HK-2 (cell line): ENCODE data around the gene TSHZ2.
"Not testable (repeated sequence)": the region's sequence is repeated elsewhere in the genome, so short reads cannot be mapped to it uniquely, and the experiment has no call there.

Experiments used
- DNase-seq: peaks from one replicate; pipeline ENCODE4 v3.0.0-alpha.2; 2018; ENCODE audit not compliant: unreplicated experiment

Gene TSHZ2

DNA sequence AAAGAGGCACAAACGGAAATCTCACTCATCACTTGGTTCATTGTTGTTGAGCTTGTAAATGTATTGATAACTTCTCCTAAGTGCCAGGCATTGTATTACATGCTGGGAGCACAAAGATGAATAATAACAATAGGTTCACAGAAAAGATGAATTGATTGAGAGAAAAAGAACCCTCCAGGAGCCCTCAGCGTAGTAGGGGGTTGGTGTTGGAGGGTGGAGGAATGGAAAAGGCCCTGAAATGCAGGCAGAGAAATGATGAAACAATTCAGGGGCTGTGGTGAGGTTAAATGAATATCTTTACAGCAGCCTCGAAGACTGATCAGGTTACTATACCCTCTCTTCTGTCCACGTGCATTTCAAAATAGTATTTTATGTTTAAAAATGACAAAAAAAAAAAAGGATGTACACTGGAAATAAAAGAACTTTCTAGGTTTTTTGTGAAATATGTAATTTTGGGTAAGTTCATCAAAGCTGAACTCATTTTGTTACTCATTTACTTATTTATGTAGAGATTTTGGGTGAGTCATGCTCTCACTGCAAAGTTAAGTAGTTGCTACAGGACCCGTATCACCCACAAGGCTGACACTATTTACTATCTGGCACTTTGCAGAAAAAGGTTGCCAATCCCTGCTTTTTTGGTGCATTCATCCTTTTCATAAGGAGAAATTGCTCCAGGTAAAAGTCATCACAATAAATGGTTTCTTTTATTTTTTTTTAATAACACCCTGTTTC, 344.2 kb downstream of the TSHZ2 start:
- DNase-seq, result no peak

DNA sequence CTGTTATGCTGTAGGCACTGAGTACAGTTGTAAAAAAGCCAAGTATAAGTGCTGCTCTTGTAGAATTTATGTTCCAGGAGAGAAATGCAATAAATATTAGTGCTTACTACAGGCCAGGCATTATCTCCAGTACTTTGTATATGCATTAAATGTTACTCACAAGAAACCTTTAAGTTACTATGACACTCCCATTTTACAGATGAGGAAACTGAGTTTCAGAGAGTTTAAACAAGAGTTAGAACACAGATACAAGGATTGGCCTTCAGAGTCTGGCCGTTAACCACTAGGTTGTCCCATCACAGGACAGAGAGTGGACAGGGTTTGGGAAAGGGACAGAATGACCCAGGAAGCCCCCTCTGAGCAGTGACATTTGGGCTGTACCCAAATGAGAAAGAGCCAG, 347.0 kb downstream of the TSHZ2 start:
- DNase-seq, result no peak

DNA sequence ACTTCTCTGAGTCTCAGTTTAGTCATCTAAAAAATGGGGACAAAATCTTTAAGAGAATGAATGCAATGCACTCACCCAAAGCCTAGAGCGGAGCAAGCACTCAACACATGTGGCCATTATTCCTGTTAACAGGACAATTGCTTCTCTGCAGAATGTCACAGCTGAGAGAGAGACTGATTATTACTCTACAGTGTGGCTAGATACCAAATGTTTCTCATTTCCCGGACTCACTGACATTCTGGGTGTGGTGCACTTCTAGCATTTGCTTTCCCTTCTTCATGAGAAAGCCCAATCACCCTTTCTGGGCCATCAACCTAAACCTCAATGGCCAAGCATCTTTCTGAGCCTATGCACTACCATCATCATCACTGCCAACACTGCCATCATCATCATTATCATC, 347.6 kb downstream of the TSHZ2 start:
- DNase-seq, result no peak

DNA sequence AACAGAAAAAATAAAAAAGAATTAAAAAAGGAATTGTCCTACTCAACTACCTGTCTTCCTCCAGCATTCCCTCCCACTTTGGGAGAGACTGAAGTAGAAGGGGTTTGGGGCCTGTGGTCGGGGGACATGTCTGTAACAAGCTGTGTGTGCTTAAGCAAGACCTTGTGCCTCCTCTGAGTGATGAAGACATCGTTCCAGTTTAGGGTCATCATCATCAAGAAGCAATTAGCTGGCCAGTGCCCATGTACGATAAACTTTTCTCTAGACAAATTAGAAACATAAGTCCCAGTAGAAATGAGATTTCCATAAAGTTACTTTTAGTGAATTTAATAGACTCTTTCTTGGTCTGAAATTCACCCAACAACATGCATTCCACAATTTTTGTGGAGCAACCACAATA, 348.5 kb downstream of the TSHZ2 start:
- DNase-seq, result no peak

DNA sequence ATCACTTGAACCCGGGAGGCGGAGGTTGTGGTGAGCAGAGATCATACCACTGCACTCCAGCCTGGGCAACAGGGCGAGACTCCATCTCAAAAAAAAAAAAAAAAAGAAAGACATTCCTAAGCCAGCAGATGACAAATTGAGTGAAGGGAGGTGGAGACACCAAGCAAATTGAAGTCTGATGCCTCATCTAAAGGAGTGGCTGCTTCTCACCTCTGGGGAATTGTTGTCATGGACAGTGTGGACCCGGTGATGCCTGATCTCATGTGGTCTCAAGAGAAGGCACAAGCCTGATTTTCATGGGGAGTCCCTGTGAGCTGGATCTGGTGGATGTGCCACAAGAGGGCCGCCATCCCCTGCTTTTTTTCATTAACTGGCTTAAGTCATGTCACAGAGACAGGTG, 349.4 kb downstream of the TSHZ2 start:
- no peak for DNase-seq

DNA sequence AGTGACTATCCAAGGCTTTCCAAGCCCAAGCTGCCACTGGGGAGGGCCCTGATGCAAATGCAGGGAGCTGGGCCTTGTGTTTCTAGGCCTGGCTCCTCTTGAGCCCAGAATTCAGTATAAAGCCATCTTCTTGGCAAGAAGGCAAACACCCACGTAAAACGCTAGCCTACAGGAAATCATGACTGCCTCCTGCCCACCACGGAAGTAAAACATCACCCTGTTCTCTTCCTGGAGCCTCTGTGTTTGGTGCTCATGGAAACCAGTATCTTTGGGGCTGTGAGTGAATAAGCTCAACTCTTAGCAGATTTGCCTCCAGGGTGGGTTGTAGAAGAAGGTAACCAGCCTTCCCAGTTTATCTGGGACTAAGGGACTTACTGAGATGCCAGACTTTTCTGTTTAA, 350.5 kb downstream of the TSHZ2 start:
- no peak for DNase-seq

DNA sequence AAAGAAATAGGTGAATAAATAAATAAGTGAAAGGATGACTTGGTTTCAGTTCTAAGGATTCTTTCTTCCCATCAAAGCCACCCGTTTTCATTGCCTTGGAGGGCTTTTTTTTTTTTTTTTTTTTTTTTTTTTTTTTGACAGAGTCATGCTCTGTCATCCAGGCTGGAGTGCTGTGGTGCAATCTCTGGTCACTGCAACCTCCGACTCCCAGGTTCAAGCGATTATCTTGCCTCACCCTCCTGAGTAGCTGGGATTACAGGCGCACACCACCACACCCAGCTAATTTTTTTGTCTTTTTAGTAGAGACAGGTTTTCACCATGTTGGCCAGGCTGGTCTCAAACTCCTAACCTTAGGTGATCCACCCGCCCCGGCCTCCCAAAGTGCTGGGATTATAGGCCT, 351.3 kb downstream of the TSHZ2 start:
- DNase-seq, result not testable (repeated sequence)

DNA sequence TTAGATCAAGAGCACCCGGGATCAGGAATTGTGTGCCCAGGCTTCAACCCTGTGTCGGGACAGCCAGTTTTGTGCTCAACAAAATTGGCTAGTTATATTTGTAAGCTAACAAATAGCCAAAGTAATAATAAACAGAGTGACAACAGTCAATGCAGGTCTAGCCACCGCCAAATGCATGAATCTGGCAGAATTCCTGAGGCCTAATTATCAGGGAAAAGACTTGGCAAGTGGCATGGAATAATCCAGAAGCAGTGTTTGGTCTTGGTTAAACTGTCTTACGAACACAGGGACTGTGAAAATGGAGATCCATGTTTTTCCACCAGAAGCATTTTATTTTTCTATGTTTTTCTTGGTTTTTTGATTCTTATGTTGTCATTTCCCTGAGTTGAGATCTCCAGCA, 352.7 kb downstream of the TSHZ2 start:
- no peak for DNase-seq

DNA sequence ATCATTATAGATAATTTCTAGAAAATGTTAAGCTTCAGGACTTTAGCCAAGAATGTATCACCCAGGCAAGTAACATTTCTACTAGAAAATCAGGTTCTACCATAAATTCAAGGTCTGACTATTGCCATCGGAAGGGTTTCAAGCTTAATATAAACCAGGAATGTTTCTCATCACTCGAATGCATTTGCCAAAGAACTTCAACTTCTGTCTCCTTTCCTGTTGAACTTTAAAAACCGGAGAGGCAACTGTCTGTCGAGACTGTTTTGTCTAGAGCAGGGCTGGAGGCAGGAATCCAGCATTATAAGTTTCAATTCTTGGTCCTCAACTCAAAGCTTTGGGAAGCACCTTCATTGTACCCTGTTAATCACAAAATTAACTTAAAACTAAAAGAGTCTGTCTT, 356.8 kb downstream of the TSHZ2 start:
- DNase-seq, result no peak

DNA sequence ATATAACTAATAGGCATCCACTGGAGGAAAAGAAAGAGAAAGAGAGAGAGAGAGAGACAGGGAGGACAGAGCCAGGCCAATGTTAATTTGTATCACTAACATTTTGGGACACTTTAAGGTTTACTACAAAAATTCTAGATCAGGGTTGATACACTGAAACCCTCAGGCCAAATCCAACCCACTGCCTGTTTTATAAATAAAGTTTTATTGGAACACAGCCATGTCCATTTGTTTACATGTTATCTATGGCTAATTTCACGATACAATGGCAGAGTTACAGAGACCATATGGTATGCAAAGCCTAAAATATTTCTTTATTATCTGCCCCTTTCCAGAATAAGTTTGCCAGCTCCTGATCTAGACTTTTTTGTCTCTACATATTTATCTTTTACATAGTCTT, 357.6 kb downstream of the TSHZ2 start:
- DNase-seq, result no peak

DNA sequence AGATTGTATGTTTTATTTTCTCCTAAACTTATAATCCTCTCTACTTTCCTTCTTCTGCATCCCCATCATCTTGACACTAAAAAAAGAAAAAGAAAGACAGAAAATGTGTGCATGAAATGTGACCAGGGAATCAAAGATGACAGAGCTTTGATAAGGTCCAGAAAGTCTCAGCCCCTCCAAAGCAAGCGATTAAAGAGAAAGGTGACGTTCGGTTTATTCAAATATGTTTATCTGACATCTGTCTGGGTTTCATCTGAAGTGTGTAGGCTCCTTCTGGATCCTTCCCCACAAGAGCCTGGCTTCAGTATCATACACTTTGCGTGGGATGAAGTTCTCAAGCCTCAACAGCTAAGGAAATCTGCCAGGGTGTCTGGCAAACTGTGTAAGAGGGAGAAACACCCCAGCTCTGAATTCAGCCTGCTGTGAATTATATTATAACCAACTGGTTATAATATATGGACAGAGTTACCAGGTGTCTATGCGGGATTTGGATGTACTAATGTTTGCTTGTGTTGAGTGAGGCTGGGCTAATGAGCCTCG, 358.5 kb downstream of the TSHZ2 start:
- DNase-seq, result no peak

DNA sequence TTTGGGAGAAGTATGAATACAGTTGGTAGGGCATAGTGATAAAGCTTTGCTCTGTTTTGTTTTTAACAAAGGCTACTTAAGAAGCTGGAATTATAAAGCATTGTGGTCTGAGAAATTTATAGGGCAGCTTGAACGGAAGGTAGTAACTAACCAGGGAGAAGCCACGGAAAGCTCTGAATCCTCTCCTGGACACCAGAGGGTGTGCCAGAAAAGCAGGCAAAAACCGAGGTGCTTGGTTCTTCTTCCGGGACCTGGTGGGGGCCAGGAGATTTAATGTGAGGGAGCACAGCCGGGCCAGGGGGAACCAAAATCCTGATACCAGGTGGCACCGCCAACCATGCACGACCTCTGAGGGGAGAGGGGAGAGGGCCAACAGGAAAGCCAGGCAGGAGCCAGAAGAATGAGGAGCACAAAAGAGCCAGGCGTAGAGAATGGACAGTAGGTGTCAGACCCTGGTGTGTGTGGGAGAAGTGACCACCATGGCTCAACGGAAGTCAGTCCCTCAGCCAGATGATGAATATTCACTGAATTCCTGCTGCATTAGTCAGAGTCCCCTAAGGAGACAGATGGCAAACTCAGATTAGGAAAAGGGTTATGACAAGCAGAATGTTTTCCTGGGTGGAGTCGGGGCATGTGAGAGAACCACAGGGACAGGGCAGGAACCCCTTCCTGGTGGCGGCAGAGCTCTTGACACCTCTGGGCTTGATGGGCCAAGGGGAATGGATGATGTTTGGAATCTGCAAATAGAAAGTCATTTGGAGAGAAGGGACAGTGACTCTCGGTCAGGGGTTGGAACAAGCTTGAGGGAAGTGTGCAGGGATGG, 359.2 kb downstream of the TSHZ2 start:
- DNase-seq, result peak; percentile 26

DNA sequence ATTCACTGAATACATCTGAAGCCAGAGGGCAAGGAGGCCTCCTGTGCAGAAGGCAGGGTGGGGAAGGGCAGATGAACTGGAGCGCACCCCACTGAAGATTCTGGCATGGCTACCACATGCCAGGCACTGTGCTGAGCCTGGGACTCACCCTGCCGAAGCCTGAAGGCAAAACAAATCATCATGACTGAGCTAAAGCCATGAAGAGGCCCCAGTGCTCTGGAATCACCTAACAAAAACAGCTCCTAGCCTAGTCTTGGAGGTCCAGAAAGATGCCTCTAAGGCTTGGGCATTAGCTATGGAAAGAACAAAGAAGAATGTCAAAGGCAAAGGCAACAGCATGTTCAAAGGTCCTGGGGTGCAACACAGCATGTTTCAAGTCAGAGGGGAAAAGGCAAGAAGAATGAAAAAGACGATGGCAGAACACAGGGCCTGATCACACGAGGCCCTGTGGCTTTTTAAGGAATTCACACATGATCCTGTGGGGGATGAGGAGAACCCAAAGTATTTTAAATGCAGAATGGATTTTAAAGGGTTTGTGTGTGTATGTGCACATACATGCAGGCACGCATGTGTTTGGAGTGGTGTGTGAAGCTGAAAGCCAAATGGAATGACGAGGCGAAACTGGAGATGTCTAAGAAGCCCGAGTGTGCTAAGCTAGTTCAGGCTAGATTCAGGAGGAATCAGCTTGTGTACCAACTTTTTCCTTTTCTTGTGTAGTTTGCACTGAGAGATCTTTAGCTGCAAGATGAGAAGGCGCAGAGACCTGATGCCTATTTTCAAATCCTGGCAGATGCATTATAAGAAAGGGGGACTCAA, 360.1 kb downstream of the TSHZ2 start:
- no peak for DNase-seq

DNA sequence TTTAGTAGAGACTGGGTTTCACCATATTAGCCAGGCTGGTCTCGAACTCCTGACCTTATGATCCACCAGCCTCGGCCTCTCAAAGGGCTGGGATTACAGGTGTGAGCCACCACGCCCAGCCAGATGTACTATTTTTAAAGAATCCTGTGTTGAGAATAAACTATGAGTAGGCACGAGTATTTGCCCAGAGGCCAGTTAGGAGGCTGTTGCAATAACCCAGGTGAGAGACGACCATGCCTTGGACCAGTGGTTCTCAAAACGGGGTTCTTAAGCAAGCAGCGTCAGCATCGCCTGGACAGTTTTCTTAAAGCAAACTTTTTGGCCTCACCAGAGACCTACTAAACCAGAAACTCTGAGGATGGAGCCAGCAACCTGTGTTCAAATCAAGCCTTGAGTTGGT, 362.7 kb downstream of the TSHZ2 start:
- DNase-seq, result no peak

DNA sequence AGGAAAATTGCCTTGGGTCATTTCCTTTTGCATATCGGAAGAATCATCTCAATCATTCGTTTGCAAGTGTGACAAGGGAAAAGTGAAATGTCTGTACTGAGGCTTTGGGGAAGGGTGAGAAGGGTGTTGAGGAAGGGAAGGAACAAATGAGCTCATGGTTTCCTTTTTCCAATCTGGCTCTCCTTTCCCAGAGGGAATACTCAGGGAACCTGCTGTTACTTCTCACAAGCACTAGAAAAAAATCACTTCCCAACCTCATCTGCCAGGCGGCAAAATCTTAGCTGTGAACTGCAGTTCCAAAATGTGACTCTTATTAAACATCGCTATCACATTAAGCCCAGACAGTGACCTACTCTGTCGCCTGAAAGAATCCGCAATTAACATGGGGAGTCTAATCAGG, 363.4 kb downstream of the TSHZ2 start:
- no peak for DNase-seq

DNA sequence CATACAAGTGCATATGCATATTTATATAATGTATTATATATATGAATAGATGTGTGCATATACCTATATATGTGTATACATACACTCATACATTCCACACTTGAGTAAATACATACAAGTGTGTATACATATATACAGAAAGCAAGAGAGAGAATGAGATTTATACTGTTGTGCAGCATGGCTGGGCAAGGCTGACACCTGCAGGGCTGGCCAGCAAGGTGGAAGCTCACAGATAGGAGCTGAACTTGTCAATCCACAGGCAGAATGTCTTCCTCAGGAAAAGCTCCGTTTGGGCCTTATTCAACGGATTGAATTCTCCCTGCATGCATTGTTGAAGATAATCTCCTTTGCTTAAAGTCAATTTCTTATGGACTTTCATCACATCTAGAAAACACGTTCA, 364.7 kb downstream of the TSHZ2 start:
- no peak for DNase-seq

DNA sequence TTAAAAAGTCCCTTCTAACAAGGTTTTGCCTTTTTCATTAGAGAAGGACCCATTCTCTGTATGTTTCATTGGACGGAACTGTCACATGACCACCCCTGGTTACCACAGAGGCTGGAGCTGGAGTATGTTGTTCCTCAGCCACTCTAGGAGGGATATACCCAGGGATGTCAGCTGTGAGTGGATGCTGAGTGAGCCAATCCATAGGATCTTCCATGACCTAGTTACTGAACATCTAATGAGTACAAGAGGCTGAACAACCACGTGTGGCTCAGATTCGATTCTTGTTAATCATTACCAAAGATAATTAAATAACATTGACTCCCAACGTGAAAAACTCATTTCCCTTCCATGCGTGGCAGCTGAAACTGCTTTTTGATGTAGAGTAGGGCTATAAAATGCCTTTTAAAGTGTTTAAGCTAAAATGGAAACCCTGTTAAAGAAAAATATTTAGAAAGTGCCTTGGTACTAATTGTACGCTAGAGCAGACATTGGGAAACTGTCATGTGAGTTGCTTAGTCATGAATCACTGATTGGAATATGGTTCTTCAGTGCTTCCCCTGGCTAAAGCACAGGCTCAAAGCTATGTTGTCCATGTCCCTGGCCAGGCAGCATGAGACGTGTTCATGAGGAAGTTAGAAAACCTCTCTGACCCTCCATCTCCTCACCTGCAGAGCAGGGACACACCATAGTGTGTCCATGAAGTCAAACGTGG, 365.4 kb downstream of the TSHZ2 start:
- no peak for DNase-seq

DNA sequence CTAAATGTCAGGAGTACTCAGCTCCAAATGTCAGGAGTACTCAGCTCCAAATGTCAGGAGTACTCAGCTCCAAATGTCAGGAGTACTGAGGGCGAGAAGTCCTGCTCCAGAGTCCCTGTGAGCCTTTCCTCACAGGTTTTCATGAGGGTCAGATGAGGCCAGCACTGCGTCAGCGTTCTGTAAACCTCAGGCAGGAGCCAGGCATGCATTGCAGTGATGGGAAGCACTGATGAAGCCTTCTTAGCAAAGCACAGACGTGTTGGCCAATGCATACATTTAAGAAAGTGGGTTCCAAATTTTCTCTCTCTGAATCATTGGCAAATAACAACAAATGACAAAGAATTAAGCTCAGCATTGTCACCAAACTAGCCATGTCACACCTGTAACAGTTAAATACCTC, 366.6 kb downstream of the TSHZ2 start:
- no peak for DNase-seq

DNA sequence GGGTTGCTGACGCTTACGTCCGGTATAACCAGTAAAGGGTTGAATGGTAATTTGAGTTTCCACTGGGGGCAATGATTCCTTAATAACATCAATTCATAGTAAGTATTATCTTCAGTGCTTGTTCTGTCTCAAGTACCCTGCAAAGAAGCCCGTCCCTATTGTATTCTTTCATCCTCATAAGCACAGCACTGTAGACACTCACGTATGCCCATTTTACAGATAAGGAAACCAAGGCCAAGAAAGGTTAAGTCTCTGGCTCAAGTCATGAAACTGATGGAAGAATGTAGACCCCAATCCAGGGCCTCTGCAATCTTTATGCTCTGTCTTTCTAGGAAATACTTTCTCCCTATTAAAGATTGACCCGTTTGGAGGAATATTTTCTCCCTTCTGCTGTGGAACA, 370.3 kb downstream of the TSHZ2 start:
- no peak for DNase-seq

DNA sequence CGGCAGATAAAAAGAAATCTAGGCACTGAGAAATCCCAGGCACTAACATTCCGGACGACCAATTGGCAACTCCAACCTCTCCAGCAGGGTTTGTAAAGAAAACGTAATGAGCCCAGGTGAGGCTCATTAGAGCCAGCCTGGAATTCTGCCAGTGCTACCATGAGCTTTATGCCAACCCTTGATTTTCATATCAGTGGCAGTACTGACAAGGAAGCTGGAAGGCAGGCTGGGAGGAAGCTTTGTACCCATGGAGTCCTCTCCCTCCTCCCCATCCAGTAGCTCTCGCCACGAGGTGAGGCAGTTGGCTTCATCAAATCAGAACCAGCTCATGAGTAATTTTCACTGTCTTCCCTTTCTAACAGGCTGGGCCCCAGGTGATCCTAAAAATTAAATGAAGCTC, 371.3 kb downstream of the TSHZ2 start:
- DNase-seq, result no peak

DNA sequence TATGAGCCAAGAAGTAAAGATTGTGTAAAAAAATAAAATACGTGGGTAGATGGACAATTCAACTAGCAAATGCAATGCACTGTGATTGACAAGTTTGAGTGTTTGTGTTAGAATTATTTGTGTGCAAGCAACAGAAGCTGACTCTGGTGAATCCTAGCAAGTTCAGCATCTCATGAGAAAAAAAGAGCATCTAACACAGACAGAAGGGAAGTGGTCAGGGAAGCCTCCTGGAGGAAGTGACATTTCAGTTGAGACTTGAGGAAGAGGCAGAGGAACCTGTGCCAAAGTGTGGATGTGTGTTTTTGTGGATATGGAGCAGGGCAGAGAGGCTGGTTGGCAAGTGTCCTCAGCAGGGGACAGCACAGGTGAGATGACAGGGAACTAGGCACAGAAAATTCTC, 372.7 kb downstream of the TSHZ2 start:
- DNase-seq, result no peak
